KBM-7 (cell line): ENCODE results near the gene TK2.
A peak's percentile ranks its signal among the peaks of the same experiment; 100 is the strongest.

Experiments
- DNase-seq: peaks from one replicate; pipeline ENCODE4 v3.0.0-alpha.2; 2015
- in situ Hi-C: fragments of 300-500 bp; cut with MboI; formaldehyde crosslinking; loops from 2 replicates; pipeline ENCODE4 v1.14.3; 2020; ENCODE audit warnings: low sequenced_read_pairs, low pct_unique_long_range_greater_than_20kb, mixed read lengths

The TK2 gene

DNA sequence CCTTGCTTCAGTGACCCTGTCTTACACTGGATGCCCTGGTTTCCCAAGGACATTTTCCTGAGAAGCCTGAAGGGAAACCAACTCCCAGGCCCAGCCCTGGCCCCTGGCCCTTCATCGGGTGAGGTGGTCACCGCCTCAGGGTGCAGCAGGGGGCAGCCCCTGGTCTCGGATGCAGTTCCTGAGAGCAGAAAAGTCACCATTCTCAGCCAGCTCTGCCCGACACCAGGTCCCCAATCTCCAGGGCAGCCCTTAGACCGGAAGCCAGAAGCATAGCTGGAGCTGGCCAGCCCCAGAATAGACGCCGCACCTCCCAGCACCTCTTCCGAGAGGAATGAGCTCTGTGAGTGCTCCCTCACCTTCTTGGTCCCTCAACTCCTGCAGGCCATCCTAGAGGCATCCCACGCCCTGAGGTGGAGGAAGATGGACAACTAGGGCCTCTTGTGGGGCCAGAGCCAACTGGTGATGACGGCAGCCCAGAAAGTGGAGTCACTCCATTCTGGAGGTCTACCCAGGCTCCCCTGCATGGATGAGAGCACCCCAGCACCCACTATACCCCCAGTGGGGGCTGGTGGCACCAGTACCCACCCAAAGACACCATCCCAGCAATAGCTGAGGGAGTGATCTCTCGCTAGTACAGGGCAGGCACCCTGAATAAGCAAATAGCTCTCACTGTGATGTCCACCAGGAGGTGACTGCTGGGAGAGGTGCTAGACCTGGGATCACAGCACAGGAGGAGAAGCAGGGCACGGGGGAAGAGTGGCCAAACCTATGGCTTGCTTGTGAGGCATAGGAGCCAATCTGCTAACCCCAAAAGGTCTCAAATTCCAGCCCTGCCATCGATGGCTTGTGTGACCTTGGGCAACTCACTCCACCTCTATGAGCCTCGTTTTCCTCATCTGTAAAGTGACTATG, 56.2 kb downstream of the TK2 start:
- no peak for DNase-seq
- in situ Hi-C loops: no loop called here

GRCh38 chr16:66491716-66492064, 58.2 kb downstream of the TK2 start:
- no peak for DNase-seq

DNA sequence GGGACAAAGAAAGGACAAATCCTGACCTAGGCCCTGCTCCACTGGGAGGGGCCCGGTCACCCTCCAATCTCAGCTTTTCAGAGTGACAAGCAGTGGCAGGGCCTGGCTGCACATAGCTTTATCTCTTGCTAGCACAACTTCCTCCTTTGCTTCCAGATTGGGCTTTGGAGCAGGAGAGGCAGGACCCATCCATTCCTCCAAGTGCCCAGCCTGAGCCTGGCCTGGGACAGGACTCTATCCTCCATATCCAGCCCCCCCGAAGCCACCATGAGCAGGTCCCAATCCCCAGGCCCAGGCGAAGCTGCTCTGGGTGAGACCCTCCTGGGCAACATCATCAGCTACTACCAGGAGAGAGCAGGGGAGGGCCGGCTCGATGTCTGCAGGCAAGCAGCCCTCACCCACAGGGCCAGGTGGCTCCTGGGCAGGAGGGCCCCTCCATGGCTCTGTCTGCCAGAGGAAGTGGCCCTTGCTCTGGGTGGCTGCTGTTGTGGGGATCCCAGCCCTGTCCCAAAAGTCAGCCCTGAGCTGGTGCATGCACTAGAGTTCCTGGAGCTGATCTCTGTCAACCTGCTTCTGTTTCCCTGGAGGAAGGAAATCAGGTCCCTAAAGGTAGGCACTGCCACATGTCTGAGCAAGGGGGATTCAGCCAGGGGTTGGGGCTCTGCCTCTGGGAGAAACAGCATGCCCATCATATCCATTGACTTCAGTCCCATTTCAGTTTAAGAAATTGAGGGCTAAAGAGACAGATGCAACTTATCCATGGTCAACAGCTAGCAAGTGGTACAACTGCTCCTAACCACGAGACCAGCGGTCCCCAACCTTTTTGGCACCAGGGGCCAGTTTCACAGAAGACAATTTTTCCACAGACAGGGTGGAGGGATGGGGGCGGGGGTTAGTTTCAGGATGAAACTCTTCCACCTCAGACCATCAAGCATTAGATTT, 58.9 kb downstream of the TK2 start:
- in situ Hi-C loops: no loop called here
- peak; percentile 50 for DNase-seq

More at GRCh38 chr16:66491716-66492064, 58.2 kb downstream of the TK2 start:
- in situ Hi-C loops: no loop called here

- no peak for DNase-seq
- in situ Hi-C loops: no loop called here
Observed at GRCh38 chr16:66489818-66490217, 60.1 kb downstream of the TK2 start.

DNA sequence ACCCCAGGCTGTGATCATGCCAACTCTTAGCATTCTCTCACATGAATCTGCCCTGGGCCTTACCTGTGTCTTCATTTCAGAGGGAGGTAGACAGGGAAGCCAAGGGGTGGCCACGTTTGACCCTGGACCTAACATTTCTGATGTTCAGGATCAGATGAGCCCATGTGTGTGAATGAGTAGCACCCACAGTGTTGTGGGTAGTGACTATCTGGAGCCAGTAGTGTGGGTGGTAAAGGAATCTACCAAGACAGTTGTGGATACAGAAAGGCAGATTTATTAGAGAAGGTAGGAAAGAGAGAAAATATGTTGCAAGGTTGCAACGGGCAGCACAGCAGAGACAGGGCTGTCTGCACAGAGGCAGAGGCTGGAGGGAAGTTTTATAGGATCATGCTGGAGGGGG, 60.5 kb downstream of the TK2 start:
- no peak for DNase-seq
- in situ Hi-C loops: no loop called here

GRCh38 chr16:66488505-66488904, 61.4 kb downstream of the TK2 start:
- in situ Hi-C loops: no loop called here
- no peak for DNase-seq

DNA sequence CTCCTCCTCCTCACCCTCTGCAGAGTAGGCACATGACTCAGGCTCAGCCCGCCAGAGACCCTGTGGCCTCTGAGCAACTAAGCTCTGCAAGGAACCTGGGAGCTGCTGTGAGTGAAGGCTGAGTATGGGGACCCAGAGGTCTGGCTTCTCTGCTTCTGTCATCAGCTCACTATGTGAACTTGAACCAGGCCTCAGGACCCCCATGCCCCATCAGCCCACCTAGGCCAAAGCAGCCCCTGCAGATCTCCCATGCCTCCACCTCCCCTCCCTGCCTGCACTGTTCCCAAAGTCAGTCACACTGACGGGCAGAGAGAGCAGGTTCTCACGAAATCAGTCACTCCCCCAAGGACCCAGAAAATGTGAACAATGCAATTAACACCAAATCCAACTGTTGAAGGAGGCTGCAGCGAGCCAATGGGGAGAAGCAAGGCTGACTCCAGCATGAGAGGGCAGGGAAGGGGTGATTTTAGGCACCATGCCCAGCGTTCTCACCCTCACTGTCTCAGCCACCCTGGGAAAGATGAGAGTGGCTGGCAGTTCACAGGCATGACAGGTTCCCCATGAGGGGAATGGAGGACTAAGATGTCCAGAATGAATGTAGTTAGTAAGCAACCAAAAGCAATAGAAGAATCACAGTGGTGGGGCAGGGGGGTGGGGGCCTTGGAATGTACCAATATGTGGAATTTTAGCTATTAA, 62.2 kb downstream of the TK2 start:
- no peak for DNase-seq
- in situ Hi-C loops: no loop called here

- DNase-seq: peak; percentile 66
- in situ Hi-C loops: no loop called here
Observed at GRCh38 chr16:66486773-66487579, 62.9 kb downstream of the TK2 start.

- no peak for DNase-seq
- in situ Hi-C loops: no loop called here
Observed at GRCh38 chr16:66486199-66486772, 63.6 kb downstream of the TK2 start.

DNA sequence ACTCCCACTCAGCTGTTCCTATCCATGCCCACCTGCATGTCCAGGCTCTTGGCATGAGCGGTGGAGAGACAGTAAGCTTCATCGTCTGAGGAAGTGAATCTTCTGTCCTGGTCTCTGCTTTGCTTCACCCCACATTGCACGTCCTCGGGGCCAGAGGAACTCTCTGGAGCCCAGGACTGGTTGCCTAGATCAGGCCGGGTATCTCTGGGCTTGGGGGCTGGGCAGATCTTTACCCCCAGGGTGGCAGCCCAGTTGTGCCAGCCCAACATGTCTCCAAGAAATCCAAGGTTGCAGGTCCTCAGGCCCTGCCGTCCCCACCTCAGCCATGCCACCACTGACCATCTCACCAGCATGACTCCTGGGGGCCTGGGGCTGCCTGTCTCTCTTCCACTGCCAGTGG, 64.5 kb downstream of the TK2 start:
- in situ Hi-C loops: no loop called here
- no peak for DNase-seq

DNA sequence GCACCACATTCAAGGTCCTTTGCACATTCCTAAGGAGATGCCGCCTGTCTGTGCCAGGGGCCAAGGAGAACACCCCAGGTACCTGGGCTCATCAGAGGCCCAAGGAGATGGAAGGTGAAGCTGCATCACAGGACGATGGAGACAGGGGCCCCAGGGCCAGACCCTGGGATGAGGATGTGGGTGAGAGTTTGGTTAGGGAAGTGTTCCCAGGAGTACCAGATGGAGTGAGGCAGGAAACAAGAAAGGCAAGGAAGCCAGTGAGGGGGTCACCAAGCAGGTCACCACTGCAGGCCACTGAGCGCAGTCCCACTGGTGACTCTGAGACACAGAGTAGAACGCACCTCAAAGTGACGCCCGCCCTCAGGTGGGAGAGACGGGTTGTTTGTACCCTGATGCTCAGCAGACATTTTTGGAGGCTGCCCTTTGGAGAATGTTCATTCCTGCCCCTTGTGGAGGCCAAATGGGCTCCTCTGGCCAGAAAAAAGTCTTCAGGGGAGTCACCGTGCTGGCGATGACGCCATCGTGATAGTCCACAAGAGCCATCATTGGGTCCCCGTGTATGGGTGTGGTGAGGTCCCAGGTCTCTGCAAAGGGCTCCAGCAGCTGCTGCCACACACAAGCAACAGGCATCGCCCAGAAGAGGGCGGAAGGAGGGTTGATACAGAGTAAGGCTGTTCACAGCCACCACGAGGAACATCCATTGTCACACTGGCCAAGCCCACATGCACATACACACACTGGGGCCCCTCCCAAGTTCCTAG, 65.3 kb downstream of the TK2 start:
- no peak for DNase-seq
- in situ Hi-C loops: no loop called here

- in situ Hi-C loops: no loop called here
Observed at GRCh38 chr16:66483689-66484452, 66.1 kb downstream of the TK2 start.

GRCh38 chr16:66481943-66482390, 68.0 kb downstream of the TK2 start:
- no peak for DNase-seq
- in situ Hi-C loops: no loop called here

More at GRCh38 chr16:66483689-66484452, 66.1 kb downstream of the TK2 start:
- peak; percentile 85 for DNase-seq

DNA sequence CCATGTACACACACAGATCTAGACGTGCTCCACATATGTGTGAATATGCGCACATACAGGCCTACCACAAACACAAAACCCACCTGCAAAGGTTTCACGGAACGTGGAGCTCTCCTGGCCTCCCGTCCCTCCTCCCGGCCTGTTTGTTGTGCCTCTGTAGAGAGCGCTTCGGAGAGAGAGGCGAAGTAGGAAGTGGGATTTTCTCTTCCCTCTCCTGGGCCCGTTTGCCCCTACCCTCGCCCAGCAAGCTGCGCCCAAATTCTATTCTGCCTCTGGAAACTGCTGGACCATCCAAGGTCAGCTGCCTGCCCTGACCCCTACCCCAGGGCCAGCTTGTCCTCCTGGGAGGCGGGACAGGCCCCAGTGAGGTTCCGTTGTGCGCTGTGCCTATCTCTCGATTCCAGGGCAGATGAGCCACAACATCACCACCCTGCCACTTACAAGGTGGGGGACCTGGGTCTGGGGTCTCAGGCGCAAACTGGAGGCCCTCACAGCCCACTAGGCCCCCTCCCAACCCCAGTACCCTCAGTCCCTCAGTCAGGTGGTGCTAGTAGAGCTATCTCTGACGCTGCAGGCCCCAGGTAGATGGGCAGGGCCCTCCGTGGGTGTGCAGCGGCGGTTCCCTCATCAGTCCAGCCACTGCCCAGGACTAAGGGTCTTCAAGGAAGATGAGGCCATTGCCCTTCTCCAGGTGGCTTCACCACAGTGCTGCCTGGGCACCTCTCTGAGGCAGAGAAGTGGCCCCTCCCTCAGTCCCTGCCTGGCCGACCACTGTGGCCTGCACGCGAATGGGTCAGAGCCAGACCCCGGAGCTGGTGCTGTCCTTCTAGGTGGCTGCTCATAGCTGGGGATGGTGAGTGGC, 68.6 kb downstream of the TK2 start:
- DNase-seq: no peak
- in situ Hi-C loops: no loop called here

GRCh38 chr16:66480265-66481080, 69.4 kb downstream of the TK2 start:
- in situ Hi-C loops: no loop called here
- DNase-seq: no peak
